ENCODE data around the gene SND1. TPM values are rescaled to one million over a fixed set of nuclear protein-coding genes. Genes with fewer than 3 reads are reported as not detected.
"Not testable (repeated sequence)": the region's sequence is repeated elsewhere in the genome, so short reads cannot be mapped to it uniquely, and the experiment has no call there.

Gene SND1
- total RNA-seq, 2 experiments from 2014 or later = 193 to 214 TPM

DNA sequence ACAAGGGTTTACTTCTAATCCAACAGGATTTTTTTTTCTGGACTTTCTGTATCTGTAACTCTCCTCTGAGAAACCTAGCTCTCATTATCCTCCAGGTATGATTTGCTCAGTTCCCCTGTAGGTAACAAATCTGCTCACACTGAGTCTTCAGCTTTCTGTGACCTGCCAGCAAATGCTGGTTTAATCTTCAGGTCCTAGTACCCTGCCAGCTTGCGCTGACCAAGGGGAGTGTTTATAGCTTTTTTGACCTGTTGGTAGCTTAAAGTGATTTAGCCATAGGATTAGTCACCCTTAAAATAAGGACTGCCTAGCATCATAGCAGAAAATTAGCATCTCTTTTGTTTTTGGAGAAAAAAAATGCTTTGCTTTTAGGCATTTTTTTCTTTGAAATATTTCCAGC is 22.4 kb downstream of the SND1 start:
- CTCF ChIA-PET = interaction anchor here (1.1 to 1.8 kb wide), 2 partner anchors 34 to 461 kb away, joined by 3 to 5 read pairs; no protein-coding TSS in a partner anchor

DNA sequence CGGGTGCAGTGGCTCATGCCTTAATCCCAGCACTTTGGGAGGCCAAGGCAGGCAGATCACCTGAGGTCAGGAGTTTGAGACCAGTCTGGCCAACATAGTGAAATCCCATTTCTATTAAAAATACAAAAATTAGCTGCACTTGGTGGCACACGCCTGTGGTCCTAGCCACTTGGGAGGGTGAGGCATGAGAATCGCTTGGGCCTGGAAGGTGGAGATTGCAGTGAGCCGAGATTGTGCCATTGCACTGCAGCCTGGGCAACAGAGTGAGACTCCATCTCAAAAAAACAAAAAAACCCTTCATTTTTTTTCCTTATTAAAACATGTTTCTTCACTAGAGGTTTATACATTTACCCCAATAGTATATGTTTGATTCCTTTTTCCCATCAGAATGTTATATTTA is 22.9 kb downstream of the SND1 start:
- POLR2A ChIA-PET; intact Hi-C loops (cut with DNase I, micrococcal nuclease); H3K4me3 Mint-ChIP-seq; H3K27me3 Mint-ChIP-seq; ATAC-seq; DNase-seq; H3K27ac Mint-ChIP-seq: not testable (repeated sequence)
- Mint-ChIP-seq H3K9me3 (ENCODE audit: low read depth) (peaks cover 16% of the 10 kb centered on the region), H3K4me1 (peaks cover 19% of the 10 kb centered on the region), H3K36me3 (ENCODE audit: low read depth) (peaks cover 69% of the 10 kb centered on the region)
- CTCF ChIA-PET = interaction anchor here (1.1 kb wide), 1 partner anchor 461 kb away, joined by 3 read pairs; no protein-coding TSS in a partner anchor

More for the DNA sequence above, 22.4 kb downstream of the SND1 start:
- Mint-ChIP-seq H3K9me3 (ENCODE audit: low read depth) (peaks cover 10% of the 10 kb centered on the region), H3K4me3 (no peak overlapping the region), H3K27ac (no peak overlapping the region), H3K4me1 (peaks cover 22% of the 10 kb centered on the region), H3K27me3 (no peaks in the 10 kb centered on the region), H3K36me3 (ENCODE audit: low read depth) (peaks cover 68% of the 10 kb centered on the region)
- no peak for ATAC-seq
- no peak for DNase-seq
- POLR2A ChIA-PET = no interaction called here
- intact Hi-C loops (cut with DNase I, micrococcal nuclease) = no loop called here

DNA sequence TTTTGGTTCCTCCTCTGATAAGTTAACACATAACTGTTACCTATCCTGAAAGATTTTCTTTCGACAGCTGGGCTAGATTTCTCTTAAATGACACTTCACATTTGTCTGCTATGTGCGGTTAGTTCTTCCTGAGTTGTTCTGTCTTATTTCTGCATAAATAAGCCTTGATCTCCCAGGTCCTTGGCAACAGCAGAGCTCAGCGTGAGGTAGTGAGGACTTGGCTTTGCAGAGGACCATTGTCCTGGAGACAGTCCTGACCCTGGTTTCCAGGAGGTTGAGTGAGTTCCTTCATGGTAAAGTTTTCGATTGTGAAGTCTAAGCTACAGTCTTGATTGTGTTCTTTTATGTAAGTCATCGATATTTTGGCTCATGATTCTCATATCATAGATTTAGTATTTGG is 23.7 kb downstream of the SND1 start:
- POLR2A ChIA-PET = no interaction called here
- no peak overlapping the region for H3K4me3 Mint-ChIP-seq
- H3K4me1 Mint-ChIP-seq = peaks cover 19% of the 10 kb centered on the region
- CTCF ChIA-PET = interaction anchor here (0.7 kb wide), 1 partner anchor 10 kb away, joined by 3 read pairs; no protein-coding TSS in a partner anchor
- H3K9me3 Mint-ChIP-seq (ENCODE audit: low read depth) = peaks cover 18% of the 10 kb centered on the region
- intact Hi-C loops (cut with DNase I, micrococcal nuclease) = no loop called here
- peak overlapping the region; percentile 34 for H3K27ac Mint-ChIP-seq
- no peak for ATAC-seq
- no peaks in the 10 kb centered on the region for H3K27me3 Mint-ChIP-seq
- DNase-seq = no peak
- H3K36me3 Mint-ChIP-seq (ENCODE audit: low read depth) = peaks cover 74% of the 10 kb centered on the region

DNA sequence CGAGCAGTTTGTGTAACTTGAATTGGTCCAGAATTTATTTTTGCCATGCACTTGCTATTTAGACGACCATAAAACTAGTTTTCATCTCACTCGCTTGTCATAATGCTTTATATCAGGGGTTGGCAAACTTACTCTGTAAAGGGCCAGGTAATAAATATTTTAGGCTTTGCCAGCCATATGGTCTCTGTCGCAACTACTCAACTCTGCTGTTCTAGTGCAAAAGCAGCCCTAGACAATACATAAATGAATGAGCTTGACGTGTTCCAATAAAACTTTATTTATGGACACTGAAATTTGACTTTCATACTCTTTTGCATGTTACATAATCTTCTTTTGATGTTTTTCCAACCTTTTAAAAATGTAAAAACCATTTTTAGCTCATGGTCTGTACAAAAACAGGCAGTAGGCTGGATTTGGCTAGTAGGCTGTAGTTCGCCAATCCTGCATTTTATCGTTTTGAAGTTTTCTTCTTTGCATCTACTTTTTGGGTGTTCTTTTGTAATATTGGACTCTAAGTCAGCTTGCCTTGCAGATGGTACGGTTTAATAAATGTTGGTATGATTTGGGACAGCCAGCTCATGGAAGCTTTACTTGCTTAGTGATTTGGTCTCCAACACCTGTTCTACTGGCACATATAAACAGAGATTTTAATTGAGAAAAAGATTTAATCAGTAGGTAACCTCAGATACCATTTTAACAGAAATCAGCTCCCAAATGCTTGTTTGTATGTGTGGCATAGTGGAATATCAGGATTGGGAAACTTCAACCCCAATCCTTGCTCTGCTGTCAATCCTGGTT is 25.6 kb downstream of the SND1 start:
- intact Hi-C loops (cut with DNase I, micrococcal nuclease) = no loop called here
- Mint-ChIP-seq H3K4me3 (no peak overlapping the region), H3K9me3 (ENCODE audit: low read depth) (peaks cover 18% of the 10 kb centered on the region), H3K27me3 (no peaks in the 10 kb centered on the region), H3K27ac (no peak overlapping the region), H3K36me3 (ENCODE audit: low read depth) (peaks cover 72% of the 10 kb centered on the region), H3K4me1 (peaks cover 28% of the 10 kb centered on the region)
- CTCF ChIA-PET = interaction anchor here (0.8 to 1.7 kb wide), 3 partner anchors 25 to 30 kb away, joined by 3 to 8 read pairs (median 5); no protein-coding TSS in a partner anchor
- POLR2A ChIA-PET = no interaction called here
- DNase-seq = no peak
- ATAC-seq = no peak

DNA sequence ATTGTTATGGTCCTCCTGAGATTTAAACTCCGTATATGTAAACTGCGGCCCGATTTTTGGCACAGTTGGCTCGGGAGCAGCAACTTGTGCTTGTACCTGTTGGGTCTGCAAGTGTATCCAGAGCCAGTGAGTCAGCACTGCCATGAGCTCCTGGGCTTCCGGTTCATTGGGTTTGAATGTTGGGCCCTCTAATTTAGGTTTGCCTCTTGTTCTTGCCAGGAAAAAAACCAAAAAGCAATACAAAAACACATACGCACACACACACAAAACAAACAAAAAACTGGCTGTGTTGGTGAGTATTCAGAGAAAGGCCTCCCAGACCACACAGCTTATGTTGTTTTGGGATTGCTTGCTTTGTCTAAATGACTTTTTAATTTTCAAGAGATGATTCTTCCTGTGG is 26.3 kb downstream of the SND1 start:
- Mint-ChIP-seq H3K27me3 (no peaks in the 10 kb centered on the region), H3K4me3 (no peak overlapping the region), H3K4me1 (peaks cover 35% of the 10 kb centered on the region), H3K9me3 (ENCODE audit: low read depth) (peaks cover 18% of the 10 kb centered on the region), H3K27ac (no peak overlapping the region), H3K36me3 (ENCODE audit: low read depth) (peaks cover 73% of the 10 kb centered on the region)
- ChIA-PET CTCF (interaction anchor here (0.8 to 1.7 kb wide), 6 partner anchors 14 to 341 kb away, joined by 3 to 8 read pairs (median 3); no protein-coding TSS in a partner anchor), POLR2A (no interaction called here)
- ATAC-seq (peak; percentile 19), DNase-seq (no peak)
- intact Hi-C loops (cut with DNase I, micrococcal nuclease) = no loop called here

DNA sequence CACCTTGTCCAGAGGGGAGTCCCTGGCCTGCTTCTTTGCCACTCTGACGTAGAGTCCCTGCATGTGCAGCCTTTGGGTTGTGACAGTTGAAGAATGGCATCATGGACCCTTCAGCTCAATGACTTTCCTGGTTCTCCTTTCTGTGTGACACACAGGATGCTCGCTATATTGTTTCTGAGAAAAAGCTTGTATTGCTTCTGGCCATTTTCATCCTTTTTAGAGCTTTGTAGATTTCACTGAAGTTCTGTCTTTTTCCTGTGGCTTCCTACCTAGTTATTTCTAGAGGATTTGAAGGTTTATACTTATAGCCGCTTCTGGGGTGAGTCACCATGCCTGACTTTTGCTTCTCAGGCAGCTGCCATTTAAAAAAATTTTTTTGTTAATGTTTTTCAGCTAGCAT is 27.0 kb downstream of the SND1 start:
- Mint-ChIP-seq H3K27me3 (no peaks in the 10 kb centered on the region), H3K27ac (no peak overlapping the region), H3K9me3 (ENCODE audit: low read depth) (peaks cover 18% of the 10 kb centered on the region), H3K4me3 (no peak overlapping the region), H3K36me3 (ENCODE audit: low read depth) (peaks cover 70% of the 10 kb centered on the region), H3K4me1 (peaks cover 39% of the 10 kb centered on the region)
- DNase-seq (no peak), ATAC-seq (peak; percentile 68)
- intact Hi-C loops (cut with DNase I, micrococcal nuclease) = no loop called here
- POLR2A ChIA-PET = interaction anchor here (0.6 kb wide), 1 partner anchor 282 kb away, joined by 5 read pairs; no protein-coding TSS in a partner anchor
- CTCF ChIA-PET = interaction anchor here (0.9 to 1.7 kb wide), 5 partner anchors 13 to 341 kb away, joined by 3 to 8 read pairs (median 3); no protein-coding TSS in a partner anchor

DNA sequence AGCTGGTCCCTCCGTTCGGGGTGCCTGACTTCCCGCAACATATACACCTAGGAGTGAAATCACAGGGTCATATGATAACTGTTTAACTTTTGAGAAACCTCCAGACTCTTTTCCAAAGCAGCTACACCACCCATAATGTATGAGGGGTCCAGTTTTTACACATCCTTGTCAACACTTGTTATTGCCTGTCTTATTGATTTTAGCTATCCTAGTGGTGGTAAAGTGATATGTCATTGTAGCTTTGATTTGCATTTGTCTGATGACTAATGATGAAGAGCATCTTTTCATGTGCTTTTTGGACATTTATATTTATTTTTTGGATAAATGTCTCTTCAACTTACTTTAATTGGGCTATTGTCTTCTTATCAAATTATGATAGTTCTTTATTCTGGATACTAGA is 29.0 kb downstream of the SND1 start:
- no peak overlapping the region for H3K4me3 Mint-ChIP-seq
- no peak for DNase-seq
- ATAC-seq = no peak
- peaks cover 18% of the 10 kb centered on the region for H3K9me3 Mint-ChIP-seq (ENCODE audit: low read depth)
- peaks cover 61% of the 10 kb centered on the region for H3K36me3 Mint-ChIP-seq (ENCODE audit: low read depth)
- ChIA-PET POLR2A (no interaction called here), CTCF (interaction anchor here (1.6 kb wide), 1 partner anchor 528 kb away, joined by 3 read pairs; no protein-coding TSS in a partner anchor)
- intact Hi-C loops (cut with DNase I, micrococcal nuclease) = no loop called here
- H3K27me3 Mint-ChIP-seq = no peaks in the 10 kb centered on the region
- H3K27ac Mint-ChIP-seq = no peak overlapping the region
- peaks cover 51% of the 10 kb centered on the region for H3K4me1 Mint-ChIP-seq

DNA sequence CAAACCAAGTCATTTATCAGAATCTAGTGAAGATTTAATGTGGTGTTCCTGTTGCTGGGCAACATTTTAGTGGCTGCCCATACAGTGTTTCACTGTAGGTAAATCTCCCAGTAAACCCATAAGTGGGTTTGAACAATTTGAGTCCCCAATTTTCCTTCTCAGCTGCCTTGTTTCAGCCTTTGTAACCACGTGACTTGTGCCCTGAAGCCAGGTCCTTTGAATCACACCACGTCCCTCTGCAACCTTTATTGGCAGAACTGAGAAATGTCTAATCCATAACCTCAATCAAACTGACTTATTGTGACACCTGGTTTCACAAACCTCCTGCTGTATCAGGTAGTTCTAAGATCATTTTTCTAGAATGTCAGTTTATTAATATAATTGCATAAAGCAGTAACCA is 30.1 kb downstream of the SND1 start:
- peaks cover 59% of the 10 kb centered on the region for H3K36me3 Mint-ChIP-seq (ENCODE audit: low read depth)

DNA sequence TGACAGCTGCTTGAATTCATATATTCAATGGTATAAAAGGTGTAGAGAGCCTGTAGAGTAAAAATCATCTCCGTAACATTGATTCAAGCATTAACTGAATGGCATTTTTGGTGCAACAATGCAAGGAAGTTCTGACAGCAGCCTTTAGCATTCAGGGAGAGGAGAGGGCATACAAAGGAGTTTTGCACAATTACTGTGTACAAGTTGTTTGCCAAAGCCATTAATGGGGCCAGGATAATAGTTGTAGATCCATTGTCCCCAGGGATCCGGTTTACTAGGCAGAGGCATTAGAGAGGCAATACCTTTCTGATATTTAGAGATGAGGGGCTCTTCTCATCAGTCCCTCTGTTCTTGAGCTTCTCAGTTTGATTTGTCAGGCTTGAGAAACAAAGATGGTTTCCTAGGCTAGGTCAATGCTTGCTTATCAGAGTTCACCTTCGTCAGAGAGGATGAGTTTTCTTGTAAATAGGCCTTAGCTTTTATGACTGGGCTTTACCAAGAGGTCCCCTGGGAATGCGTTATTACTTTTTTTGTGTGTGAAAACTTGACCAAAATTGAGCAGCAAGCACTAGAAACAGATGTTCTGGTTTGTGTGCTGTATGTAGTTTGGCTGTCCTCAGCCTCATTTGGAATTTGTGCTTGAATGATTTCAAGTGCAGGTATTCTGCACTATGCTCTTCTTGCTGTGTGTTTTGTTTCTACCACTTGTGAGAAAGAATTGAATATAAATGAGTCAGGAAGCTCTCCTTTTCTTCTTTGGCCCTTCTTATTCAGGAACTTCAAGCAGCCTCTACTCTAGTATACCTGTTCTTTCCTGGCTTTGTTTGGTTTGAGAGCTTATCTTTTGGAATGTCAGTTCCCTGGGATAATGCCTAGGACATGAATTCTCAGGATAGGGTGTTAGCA is 32.0 kb downstream of the SND1 start:
- Mint-ChIP-seq H3K36me3 (ENCODE audit: low read depth) (peaks cover 51% of the 10 kb centered on the region), H3K9me3 (ENCODE audit: low read depth) (peaks cover 10% of the 10 kb centered on the region), H3K4me3 (no peak overlapping the region), H3K4me1 (peaks cover 38% of the 10 kb centered on the region), H3K27ac (no peak overlapping the region), H3K27me3 (no peaks in the 10 kb centered on the region)
- intact Hi-C loops (cut with DNase I, micrococcal nuclease) = no loop called here
- ChIA-PET CTCF (interaction anchor here (1.1 kb wide), 1 partner anchor 103 kb away, joined by 3 read pairs; no protein-coding TSS in a partner anchor), POLR2A (no interaction called here)
- no peak for ATAC-seq
- no peak for DNase-seq

More for the DNA sequence above, 30.1 kb downstream of the SND1 start:
- no peak for ATAC-seq
- H3K4me3 Mint-ChIP-seq = no peak overlapping the region
- H3K27me3 Mint-ChIP-seq = no peaks in the 10 kb centered on the region
- H3K4me1 Mint-ChIP-seq = peaks cover 51% of the 10 kb centered on the region
- DNase-seq = no peak
- CTCF ChIA-PET = interaction anchor here (1.6 kb wide), 1 partner anchor 527 kb away, joined by 3 read pairs; no protein-coding TSS in a partner anchor
- H3K9me3 Mint-ChIP-seq (ENCODE audit: low read depth) = peaks cover 18% of the 10 kb centered on the region
- intact Hi-C loops (cut with DNase I, micrococcal nuclease) = no loop called here
- no peak overlapping the region for H3K27ac Mint-ChIP-seq
- POLR2A ChIA-PET = no interaction called here

DNA sequence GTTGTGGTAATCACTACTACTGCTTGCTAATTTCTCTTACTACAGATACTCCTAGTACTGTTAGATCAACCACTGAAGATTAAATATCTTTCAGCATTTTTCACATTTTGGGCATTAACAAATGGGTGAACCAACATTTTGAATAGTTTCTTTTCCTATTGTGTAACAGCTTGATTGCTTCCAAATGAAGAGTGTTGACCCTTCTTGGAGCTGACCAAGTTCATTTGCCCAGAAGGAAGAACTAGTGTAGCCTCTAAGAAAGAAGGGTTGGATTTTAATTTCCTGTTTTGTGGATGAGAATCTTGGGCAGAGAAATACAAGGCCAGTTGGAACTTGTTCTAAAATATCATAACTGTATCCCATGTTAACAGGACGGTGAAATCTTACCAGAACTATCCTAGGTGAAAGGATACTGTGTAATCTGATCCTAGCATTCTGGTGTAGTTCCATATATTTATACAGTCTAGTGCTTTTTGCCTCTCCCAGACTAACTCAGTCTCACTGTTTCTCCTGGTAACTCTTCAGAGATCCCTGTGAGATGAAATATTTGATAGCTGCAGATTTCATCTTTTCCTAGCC is 37.3 kb downstream of the SND1 start:
- ChIA-PET CTCF (interaction anchor here (1.2 to 1.5 kb wide), 2 partner anchors 10 to 61 kb away, joined by 4 to 5 read pairs; no protein-coding TSS in a partner anchor), POLR2A (no interaction called here)
- Mint-ChIP-seq H3K36me3 (ENCODE audit: low read depth) (peaks cover 51% of the 10 kb centered on the region), H3K27me3 (no peaks in the 10 kb centered on the region), H3K4me1 (peaks cover 20% of the 10 kb centered on the region), H3K9me3 (ENCODE audit: low read depth) (no peaks in the 10 kb centered on the region), H3K27ac (no peak overlapping the region), H3K4me3 (no peak overlapping the region)
- DNase-seq = no peak
- ATAC-seq = no peak
- intact Hi-C loops (cut with DNase I, micrococcal nuclease) = no loop called here

DNA sequence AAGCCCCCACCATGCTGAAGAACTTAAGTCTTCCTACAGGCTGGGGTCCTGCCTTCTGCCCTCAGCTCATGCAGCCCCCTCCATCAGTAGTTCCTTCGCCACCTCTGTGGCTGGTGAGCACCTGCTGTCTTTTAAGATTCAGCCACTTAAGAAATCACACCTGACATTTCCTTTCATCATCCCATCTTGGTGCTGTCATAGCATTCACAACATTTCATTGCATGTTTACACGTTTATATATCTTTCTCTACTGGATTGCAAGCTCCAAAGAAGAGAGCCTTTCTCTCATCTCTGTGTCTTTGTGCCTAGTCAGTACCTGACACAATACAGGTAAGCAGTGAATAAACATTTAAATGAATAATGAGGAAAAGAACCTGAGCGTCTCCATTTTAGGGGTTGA is 38.3 kb downstream of the SND1 start:
- H3K4me3 Mint-ChIP-seq = no peak overlapping the region
- ChIA-PET CTCF (interaction anchor here (0.8 to 1.5 kb wide), 3 partner anchors 9 to 62 kb away, joined by 3 to 5 read pairs (median 4); no protein-coding TSS in a partner anchor), POLR2A (no interaction called here)
- intact Hi-C loops (cut with DNase I, micrococcal nuclease) = no loop called here
- H3K36me3 Mint-ChIP-seq (ENCODE audit: low read depth) = peaks cover 60% of the 10 kb centered on the region
- no peaks in the 10 kb centered on the region for H3K9me3 Mint-ChIP-seq (ENCODE audit: low read depth)
- no peaks in the 10 kb centered on the region for H3K27me3 Mint-ChIP-seq
- peaks cover 12% of the 10 kb centered on the region for H3K4me1 Mint-ChIP-seq
- H3K27ac Mint-ChIP-seq = no peak overlapping the region
- ATAC-seq (no peak), DNase-seq (no peak)
